OCI-LY7 (cell line): ENCODE results near the gene IBTK. TPM values are rescaled to one million over a fixed set of nuclear protein-coding genes. Genes with fewer than 3 reads are reported as not detected.

Source experiments
- BruUV-seq: library from RNA; stranded (reverse); fragments of 400-500 nt; replicated peaks from 2 replicates; lab custom pipeline; 2021; lab: Mats Ljungman, UMichigan
- CTCF ChIA-PET: fragments of 300-600 bp; sonication (Branson Sonifier 250); formaldehyde crosslinking; loops from one replicate; lab custom pipeline; 2022; ENCODE audit warnings: antibody characterized with exemption; ENCODE audit not compliant: unreplicated experiment; lab: Charles Lee
- POLR2A ChIA-PET: fragments of 300-600 bp; sonication (Branson Sonifier 250); formaldehyde crosslinking; loops from one replicate; lab custom pipeline; 2022; ENCODE audit warnings: antibody characterized with exemption; lab: Charles Lee
- DNase-seq: peaks from one replicate; pipeline ENCODE4 v3.0.0-alpha.2; 2015; ENCODE audit warnings: low spot score
- H2AFZ ChIP-seq: fragments of 200-600 bp; sonication (generic), shearing (Covaris generic); 2 replicates; pipeline ENCODE4 v1.6.1; 2014; ENCODE audit warnings: mild to moderate bottlenecking, antibody characterized with exemption, low read length, moderate library complexity
- H3K27ac ChIP-seq: fragments of 200-600 bp; sonication (generic); 2 replicates; pipeline ENCODE4 v1.5.1; 2014; ENCODE audit warnings: mixed run types, low read depth, mild to moderate bottlenecking, moderate library complexity, low read length, inconsistent platforms; ENCODE audit not compliant: poor library complexity, severe bottlenecking
- H3K36me3 ChIP-seq: fragments of 200-600 bp; sonication (generic); 2 replicates; pipeline ENCODE4 v1.6.1; 2014; ENCODE audit warnings: mild to moderate bottlenecking, antibody characterized with exemption, low read length, moderate library complexity, mixed read lengths; ENCODE audit not compliant: insufficient read depth
- H3K4me1 ChIP-seq: fragments of 200-600 bp; sonication (generic); 2 replicates; pipeline ENCODE4 v1.5.1; 2014; ENCODE audit warnings: mild to moderate bottlenecking, low read length; ENCODE audit not compliant: insufficient read depth, poor library complexity, severe bottlenecking
- H3K4me2 ChIP-seq: fragments of 200-600 bp; sonication (generic); 2 replicates; pipeline ENCODE4 v1.6.1; 2014; ENCODE audit warnings: mild to moderate bottlenecking, low read length
- H3K4me3 ChIP-seq: fragments of 200-600 bp; sonication (generic); 2 replicates; pipeline ENCODE4 v1.5.1; 2014; ENCODE audit warnings: mild to moderate bottlenecking, low read depth, low read length; ENCODE audit not compliant: poor library complexity, severe bottlenecking
- H3K79me2 ChIP-seq: fragments of 200-600 bp; sonication (generic); 2 replicates; pipeline ENCODE4 v1.6.1; 2016; ENCODE audit warnings: low read depth, mild to moderate bottlenecking, low read length, moderate library complexity, mixed read lengths; ENCODE audit not compliant: insufficient read depth
- H3K9me2 ChIP-seq: fragments of 200-600 bp; sonication (generic); 2 replicates; pipeline ENCODE4 v1.6.1; 2016; ENCODE audit warnings: mild to moderate bottlenecking, low read length, mixed read lengths; ENCODE audit not compliant: insufficient read depth
- H3K9me3 ChIP-seq: fragments of 200-600 bp; sonication (generic); 2 replicates; pipeline ENCODE4 v1.6.1; 2014; ENCODE audit warnings: mild to moderate bottlenecking, mixed run types, low read length, mixed read lengths
- H4K20me1 ChIP-seq: fragments of 200-600 bp; sonication (generic); 2 replicates; pipeline ENCODE4 v1.6.1; 2014; ENCODE audit warnings: mild to moderate bottlenecking, antibody characterized with exemption, low read length, moderate library complexity, mixed read lengths; ENCODE audit not compliant: insufficient read depth
- EZH2phosphoT487 ChIP-seq: fragments of 200-600 bp; sonication (generic); IDR thresholded peaks from 2 replicates; pipeline ENCODE4 v1.6.1; 2018; ENCODE audit warnings: low read depth, borderline replicate concordance, mild to moderate bottlenecking, mixed run types, antibody characterized with exemption, low read length, moderate library complexity, mixed read lengths
- intact Hi-C: fragments of 100-400 bp; cut with micrococcal nuclease; formaldehyde crosslinking; loops from one replicate; pipeline ENCODE4 v1.10.0; 2022; ENCODE audit not compliant: unreplicated experiment
- total RNA-seq, 2 experiments: library from RNA; depleted of rRNA in 1 of 2; stranded (reverse); fragments of >200 nt in 1 of 2; shearing (Covaris generic) in 1 of 2; gene quantifications; 2 replicates each; pipeline ENCODE4 v1.2.3, GENCODE V29; 2014 to 2022
- TF ChIP-seq, protein P1 (sequence below): fragments of 200-600 bp; sonication (generic); conservative IDR thresholded peaks from 2 replicates; pipeline ENCODE4 v1.5.1; 2014; ENCODE audit warnings: mild to moderate bottlenecking, antibody characterized with exemption, low read length, moderate library complexity, mixed read lengths

The IBTK gene
- total RNA-seq, 2 experiments from 2014 or later: 18.6 to 31.0 TPM

GRCh38 chr6:82249381-82250253 lies 2.1 kb upstream of the IBTK start:
- H3K9me3 ChIP-seq: no peaks in the 10 kb centered on the region
- peaks cover 25% of the 10 kb centered on the region for H3K79me2 ChIP-seq
- intact Hi-C loops: loop anchor here (5.0 to 10.0 kb wide), 4 partner anchors 808 to 965 kb away; partner anchors contain the start of genes DOP1A, PGM3, RWDD2A and UBE3D
- ChIA-PET CTCF (no interaction called here), POLR2A (interaction anchor here (0.6 to 1.1 kb wide), 5 partner anchors 12 to 815 kb away, joined by 3 to 4 read pairs (median 3); no protein-coding TSS in a partner anchor)
- BruUV-seq: no TSS peak
- H3K9me2 ChIP-seq: no peaks in the 10 kb centered on the region
- H2AFZ ChIP-seq: no peak overlapping the region
- H4K20me1 ChIP-seq: no peaks in the 10 kb centered on the region
- TF ChIP-seq EZH2phosphoT487: no peak
- TF ChIP-seq, protein P1, sequence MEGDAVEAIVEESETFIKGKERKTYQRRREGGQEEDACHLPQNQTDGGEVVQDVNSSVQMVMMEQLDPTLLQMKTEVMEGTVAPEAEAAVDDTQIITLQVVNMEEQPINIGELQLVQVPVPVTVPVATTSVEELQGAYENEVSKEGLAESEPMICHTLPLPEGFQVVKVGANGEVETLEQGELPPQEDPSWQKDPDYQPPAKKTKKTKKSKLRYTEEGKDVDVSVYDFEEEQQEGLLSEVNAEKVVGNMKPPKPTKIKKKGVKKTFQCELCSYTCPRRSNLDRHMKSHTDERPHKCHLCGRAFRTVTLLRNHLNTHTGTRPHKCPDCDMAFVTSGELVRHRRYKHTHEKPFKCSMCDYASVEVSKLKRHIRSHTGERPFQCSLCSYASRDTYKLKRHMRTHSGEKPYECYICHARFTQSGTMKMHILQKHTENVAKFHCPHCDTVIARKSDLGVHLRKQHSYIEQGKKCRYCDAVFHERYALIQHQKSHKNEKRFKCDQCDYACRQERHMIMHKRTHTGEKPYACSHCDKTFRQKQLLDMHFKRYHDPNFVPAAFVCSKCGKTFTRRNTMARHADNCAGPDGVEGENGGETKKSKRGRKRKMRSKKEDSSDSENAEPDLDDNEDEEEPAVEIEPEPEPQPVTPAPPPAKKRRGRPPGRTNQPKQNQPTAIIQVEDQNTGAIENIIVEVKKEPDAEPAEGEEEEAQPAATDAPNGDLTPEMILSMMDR: no peak
- H3K27ac ChIP-seq: no peak overlapping the region
- DNase-seq: no peak
- peaks cover 24% of the 10 kb centered on the region for H3K4me1 ChIP-seq
- no peak overlapping the region for H3K4me3 ChIP-seq
- H3K36me3 ChIP-seq: peaks cover 5% of the 10 kb centered on the region
- H3K4me2 ChIP-seq: no peak overlapping the region

- POLR2A ChIA-PET: interaction anchor here (0.6 to 1.8 kb wide), 7 partner anchors 11 to 819 kb away, joined by 3 to 10 read pairs (median 3); partner anchors contain the start of genes DOP1A and UBE3D
- no peak for DNase-seq
- H3K27ac ChIP-seq: no peak overlapping the region
- peaks cover 18% of the 10 kb centered on the region for H3K36me3 ChIP-seq
- no peaks in the 10 kb centered on the region for H3K9me2 ChIP-seq
- BruUV-seq: TSS peak; percentile 78
- peaks cover 26% of the 10 kb centered on the region for H3K4me1 ChIP-seq
- no peaks in the 10 kb centered on the region for H4K20me1 ChIP-seq
- intact Hi-C loops: loop anchor here (5.0 kb wide), 2 partner anchors 819 to 944 kb away; partner anchors contain the start of genes DOP1A, PGM3, RWDD2A and UBE3D
- H3K9me3 ChIP-seq: no peaks in the 10 kb centered on the region
- H2AFZ ChIP-seq: peak overlapping the region; percentile 95
- H3K4me3 ChIP-seq: peak overlapping the region; percentile 86
- H3K79me2 ChIP-seq: peaks cover 38% of the 10 kb centered on the region
- peak overlapping the region; percentile 82 for H3K4me2 ChIP-seq
- TF ChIP-seq, protein P1: no peak
- no peak for TF ChIP-seq EZH2phosphoT487
- CTCF ChIA-PET: no interaction called here
Measured at GRCh38 chr6:82248273-82248735, 760 bp upstream of the IBTK start.
